NCI-H2196 (cell line): Measurements from ENCODE around the gene LINC01488.

Source experiments
- DNase-seq: peaks from one replicate; lab custom pipeline; 2025; ENCODE audit not compliant: unreplicated experiment; lab: John Stamatoyannopoulos, UW

LINC01488 gene

GRCh38 chr11:69490516-69490915 lies 9.1 kb downstream of the LINC01488 start:
- no peak for DNase-seq

DNA sequence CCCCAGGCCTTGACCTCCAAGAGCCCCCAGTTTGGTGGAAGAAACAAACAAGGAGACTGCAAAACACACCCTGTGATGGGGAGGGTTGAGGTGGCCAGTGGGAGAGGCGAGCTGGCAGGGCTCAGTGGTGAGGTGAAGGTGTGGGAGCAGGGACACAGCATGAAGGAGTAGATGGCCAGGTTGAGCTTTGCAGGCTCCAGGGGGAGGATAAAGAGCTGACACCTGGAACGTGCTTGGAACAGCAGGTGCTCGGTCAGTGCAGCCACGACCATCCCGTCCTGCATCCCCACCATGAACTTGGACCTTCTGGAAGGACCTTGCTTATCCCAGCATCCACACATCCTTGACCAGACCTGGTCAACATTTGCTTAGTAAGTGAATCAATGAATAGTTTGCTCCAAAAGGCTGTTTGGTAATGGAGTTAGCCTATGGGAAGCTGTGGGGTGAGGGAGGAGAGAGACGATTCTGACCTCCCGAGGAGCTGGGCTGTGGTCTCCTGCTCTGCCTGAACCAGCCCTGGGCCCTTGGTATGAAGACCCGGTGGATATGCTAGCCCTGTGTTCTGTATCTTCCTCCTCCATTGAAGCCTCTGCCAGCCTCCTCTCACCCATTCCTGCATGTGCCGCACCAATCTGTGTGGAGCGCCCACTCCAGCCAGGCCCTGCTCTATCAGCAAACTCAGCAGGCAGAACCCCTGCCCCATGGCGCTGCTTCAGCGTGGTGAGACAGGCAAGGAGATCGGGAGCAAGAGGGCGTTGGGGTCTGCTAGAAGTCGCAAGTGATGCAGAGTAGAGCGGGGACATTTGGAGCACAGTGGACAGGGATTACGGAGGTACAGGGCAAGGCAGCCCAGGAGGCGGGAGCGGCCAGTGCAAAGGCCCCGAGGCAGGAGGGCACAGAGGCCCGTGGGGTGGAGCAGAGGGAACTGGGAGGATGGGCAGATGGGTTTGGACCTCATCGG lies 9.9 kb downstream of the LINC01488 start:
- DNase-seq, result no peak

- DNase-seq, result no peak
These were observed 10.9 kb downstream of the LINC01488 start for GRCh38 chr11:69492201-69492991.

GRCh38 chr11:69493931-69494821 lies 12.7 kb downstream of the LINC01488 start:
- no peak for DNase-seq

DNA sequence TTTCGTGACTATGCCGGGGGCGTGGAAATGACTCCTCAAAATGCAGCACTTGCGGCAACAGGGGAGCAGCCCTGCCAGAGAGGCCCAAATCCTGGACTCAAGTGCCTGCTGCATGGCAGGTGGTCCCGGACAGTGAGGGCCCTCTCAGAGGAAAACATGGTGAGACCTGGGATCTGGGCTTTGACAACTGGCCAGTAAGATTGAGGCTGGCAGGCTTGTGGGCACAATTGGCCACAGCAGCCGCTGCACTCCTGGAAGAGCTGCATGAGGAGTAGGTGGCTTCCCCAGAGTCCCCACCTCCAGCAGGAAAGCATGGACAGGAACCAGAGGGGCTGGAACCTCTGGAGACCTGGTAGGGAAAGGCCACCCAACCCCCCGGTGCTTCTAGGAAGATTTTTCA lies 13.4 kb downstream of the LINC01488 start:
- no peak for DNase-seq

- DNase-seq, result no peak
These were observed 14.2 kb downstream of the LINC01488 start for GRCh38 chr11:69495441-69496201.

- no peak for DNase-seq
These were observed 14.7 kb downstream of the LINC01488 start for GRCh38 chr11:69496202-69496557.

- no peak for DNase-seq
These were observed 15.3 kb downstream of the LINC01488 start for GRCh38 chr11:69496631-69497220.

DNA sequence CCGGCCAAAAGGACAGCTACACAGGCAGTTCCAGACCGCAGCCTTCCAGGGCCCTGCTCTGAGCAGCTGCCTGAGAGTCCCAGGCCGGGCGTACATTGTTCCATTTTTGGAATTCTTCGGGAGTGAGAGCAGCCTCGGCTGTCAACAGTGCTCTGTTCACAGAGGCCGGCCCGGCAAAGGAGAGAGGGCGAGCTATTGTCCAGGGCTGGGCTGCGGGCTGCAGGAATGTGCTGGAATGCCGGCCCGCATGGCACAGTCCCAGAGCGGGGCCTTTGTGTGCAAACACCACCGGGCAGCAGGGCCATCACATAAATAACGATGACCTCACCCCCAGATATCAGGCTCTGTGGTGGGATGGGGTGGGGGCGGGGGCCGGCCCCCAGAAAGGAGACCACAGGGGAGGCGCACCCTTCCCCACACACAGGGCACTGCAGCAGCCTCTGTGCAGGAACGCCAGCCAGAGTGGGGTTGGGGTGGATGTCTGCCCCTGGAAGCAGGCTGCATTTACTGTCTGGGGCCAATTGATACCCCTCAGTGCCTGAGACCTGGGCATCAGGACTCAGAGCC lies 15.8 kb downstream of the LINC01488 start:
- no peak for DNase-seq

- DNase-seq, result no peak
These were observed 17.2 kb downstream of the LINC01488 start for GRCh38 chr11:69498614-69499175.

DNA sequence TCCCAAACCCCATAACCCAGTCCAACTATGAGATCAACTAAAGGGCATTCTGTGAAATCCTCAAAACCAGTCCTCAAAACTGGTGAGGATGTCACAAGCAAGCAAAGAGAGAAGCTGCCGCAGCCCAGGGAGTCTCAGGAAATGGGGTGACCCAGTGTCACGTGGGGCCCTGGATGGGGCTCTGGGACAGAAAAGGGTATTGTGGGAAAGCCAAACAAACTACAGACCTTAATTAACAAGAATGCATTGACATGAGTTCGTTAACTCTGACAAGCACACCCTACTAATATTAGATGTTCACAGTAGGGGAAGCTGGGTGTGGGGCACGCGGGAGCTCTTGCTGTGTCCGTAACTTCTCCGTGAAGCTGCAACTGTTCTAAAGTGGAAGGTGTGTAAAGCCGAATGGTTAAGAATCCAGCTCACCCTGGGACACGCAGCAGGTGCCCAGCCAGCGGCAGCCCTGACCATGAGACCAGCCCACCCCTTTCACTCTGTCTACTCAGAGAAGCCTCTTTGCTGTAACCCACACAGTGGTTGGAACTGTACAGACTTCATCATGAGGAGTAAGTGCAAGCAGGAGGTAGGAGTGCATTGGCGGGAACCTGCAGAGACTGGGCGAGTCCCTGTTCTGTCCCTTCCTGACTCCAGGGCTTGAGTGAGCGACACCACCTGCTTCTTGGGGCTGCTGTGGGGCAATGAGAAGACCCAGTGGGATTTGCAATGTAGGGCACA lies 17.9 kb downstream of the LINC01488 start:
- no peak for DNase-seq

DNA sequence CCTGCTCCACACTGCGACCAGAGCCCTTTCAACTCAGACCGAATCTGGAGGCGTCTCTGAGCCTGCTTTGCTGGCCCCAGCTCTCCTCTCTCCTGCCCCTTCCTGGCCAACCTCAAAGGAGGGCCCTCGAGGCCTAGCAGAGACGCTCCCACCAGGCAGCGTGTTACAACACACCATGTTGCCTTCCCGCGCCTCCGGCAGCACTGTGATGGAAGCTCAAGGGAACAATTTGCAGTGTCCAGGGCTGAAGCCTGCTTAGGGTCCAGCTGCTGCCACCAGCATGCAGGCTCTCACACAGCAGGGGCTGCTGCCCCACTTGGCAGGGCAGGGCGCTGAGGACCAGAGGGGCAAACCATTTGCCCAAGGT lies 18.4 kb downstream of the LINC01488 start:
- DNase-seq, result no peak

DNA sequence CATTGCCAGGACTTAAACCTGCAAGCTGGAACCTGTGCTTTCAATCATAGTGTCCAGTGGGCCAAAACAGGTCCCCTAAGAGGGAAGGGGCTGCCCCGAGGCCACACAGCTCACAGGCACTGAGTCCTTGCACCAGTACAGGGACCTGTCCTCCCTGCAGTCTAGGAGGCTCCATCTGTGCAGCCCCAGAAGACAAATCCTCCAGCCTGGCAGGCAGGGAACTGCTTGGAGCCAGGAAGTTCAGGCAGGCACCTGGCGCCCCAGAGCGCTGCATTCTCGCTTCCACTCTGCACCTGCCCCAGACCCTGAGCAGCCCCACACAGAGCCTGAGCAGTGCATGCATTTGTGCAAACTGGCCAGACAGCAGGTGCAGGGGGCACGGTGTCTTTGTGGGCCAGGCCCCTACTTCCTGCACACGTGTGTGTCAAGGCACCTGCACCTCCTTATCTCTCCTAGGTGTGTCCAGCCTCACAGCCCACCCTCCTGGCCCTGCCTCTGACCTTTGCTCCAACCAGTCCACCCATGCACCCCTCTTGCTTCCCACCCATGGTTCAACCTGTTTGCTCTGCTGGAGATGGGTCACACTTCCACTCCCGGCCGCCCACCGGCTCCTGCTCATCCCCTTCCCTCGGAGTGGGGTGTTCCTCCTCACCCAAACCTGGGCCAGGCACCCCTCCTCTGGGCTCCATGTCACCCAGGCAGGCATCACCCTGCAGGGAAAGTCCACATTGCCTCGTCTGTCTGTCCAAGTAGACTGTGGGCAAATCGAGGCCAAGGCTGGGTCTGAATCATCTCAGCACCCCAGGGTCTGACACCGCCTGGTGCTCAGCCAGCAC lies 19.0 kb downstream of the LINC01488 start:
- no peak for DNase-seq

DNA sequence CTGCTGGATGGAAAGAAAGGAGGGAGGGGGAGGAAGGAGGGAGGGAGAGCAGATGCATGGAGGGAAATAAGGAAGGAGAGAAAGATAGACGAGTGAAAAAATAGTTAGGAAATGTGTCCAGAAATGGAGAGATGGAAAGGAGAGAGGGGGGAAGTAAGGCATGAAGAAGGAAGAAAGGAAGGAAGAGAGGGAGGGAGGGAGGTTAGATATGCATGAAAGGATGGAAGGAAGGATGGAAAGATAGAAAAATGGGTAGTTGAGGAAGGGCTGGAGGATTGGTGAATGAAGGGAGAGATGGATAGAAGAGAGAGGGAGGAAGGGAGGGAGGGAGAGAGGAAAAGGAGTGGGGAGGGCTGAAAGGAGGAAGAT lies 19.6 kb downstream of the LINC01488 start:
- DNase-seq, result no peak

DNA sequence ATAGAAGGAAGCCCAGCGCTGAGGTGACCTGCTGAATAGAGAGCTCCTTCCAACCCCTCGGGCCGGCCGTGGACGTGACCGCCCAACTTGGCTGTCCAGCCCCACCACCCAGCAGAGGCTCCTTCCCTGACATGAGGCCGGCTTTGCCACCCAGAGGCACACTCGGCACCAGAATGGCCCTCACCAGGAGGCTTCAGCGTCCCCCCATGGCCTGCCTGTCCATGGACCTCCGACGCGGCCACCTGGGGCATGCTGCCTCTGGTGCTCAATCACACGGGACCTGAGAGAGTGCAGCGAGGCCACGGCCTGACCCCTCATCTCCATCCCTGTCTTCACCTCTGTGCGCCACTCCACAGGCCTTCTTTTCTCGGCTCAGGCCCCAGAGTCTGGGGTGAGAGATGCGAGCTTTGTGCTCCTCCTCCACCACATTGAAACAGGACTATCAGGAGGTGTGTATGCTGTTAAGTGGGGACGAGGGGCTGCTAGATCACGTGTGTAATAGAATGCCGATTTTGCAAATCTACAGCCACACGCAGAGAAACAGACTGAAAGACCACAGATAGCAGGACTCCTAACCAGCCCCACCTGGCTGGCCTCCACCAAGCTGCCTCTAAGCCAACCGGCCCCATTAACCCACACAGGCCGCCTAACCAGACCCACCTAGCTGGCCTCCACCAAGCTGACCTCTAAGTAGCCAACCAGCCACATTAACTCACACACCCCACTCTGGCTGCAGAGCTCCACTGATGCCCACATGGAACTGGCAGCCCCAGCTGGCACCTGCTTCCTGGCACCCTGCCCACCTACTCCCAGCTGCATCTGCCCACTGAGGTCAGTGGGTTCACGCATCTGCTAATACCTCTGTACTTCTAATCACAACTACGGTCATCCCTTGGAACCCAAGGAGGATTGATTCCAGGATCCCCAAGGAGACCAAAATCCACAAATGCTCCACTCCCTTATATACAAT lies 20.7 kb downstream of the LINC01488 start:
- DNase-seq, result peak; percentile 19

- no peak for DNase-seq
These were observed 22.7 kb downstream of the LINC01488 start for GRCh38 chr11:69504127-69504526.
